KBM-7 (cell line): Measurements from ENCODE around the gene DDX49.

ENCODE experiments used
- DNase-seq: peaks from one replicate; pipeline ENCODE4 v3.0.0-alpha.2; 2015
- in situ Hi-C: fragments of 300-500 bp; cut with MboI; formaldehyde crosslinking; loops from 2 replicates; pipeline ENCODE4 v1.14.3; 2020; ENCODE audit warnings: low sequenced_read_pairs, low pct_unique_long_range_greater_than_20kb, mixed read lengths

Gene DDX49

GRCh38 chr19:18955042-18955441 is 35.5 kb downstream of the DDX49 start:
- in situ Hi-C loops: no loop called here
- DNase-seq: no peak

GRCh38 chr19:18960370-18960769 is 40.9 kb downstream of the DDX49 start:
- in situ Hi-C loops: no loop called here
- DNase-seq: no peak

- in situ Hi-C loops: no loop called here
- DNase-seq: no peak
Observed at GRCh38 chr19:18961767-18962620, 42.5 kb downstream of the DDX49 start.

- no peak for DNase-seq
- in situ Hi-C loops: no loop called here
Observed at GRCh38 chr19:18964121-18964520, 44.6 kb downstream of the DDX49 start.

GRCh38 chr19:18966307-18966706 is 46.8 kb downstream of the DDX49 start:
- in situ Hi-C loops: no loop called here
- peak; percentile 52 for DNase-seq

- DNase-seq: peak; percentile 71
- in situ Hi-C loops: no loop called here
Observed at GRCh38 chr19:18967358-18968146, 48.0 kb downstream of the DDX49 start.

GRCh38 chr19:18969931-18970659 is 50.6 kb downstream of the DDX49 start:
- no peak for DNase-seq
- in situ Hi-C loops: no loop called here

GRCh38 chr19:18972301-18972811 is 52.8 kb downstream of the DDX49 start:
- in situ Hi-C loops: no loop called here
- DNase-seq: peak; percentile 78

GRCh38 chr19:18972851-18973250 is 53.3 kb downstream of the DDX49 start:
- in situ Hi-C loops: no loop called here
- DNase-seq: no peak

- in situ Hi-C loops: no loop called here
Observed at GRCh38 chr19:18975011-18975410, 55.5 kb downstream of the DDX49 start.

GRCh38 chr19:18975869-18976268 is 56.4 kb downstream of the DDX49 start:
- no peak for DNase-seq
- in situ Hi-C loops: no loop called here

More at GRCh38 chr19:18975011-18975410, 55.5 kb downstream of the DDX49 start:
- DNase-seq: no peak
